Measurements from ENCODE around the gene UBE2L3.
"Not testable (repeated sequence)": the region's sequence is repeated elsewhere in the genome, so short reads cannot be mapped to it uniquely, and the experiment has no call there.

UBE2L3 gene

GRCh38 chr22:21603973-21604372, 36.5 kb downstream of the UBE2L3 start:
- DNase-seq = no peak

GRCh38 chr22:21605887-21606564, 38.5 kb downstream of the UBE2L3 start:
- DNase-seq = no peak

- no peak for DNase-seq
Observed at GRCh38 chr22:21606775-21607174, 39.3 kb downstream of the UBE2L3 start.

- DNase-seq = not testable (repeated sequence)
Observed at GRCh38 chr22:21609556-21610157, 42.1 kb downstream of the UBE2L3 start.

- no peak for DNase-seq
Observed at GRCh38 chr22:21611210-21611977, 43.9 kb downstream of the UBE2L3 start.

- no peak for DNase-seq
Observed at GRCh38 chr22:21612858-21613257, 45.3 kb downstream of the UBE2L3 start.

- DNase-seq = no peak
Observed at GRCh38 chr22:21613553-21614233, 46.2 kb downstream of the UBE2L3 start.

- no peak for DNase-seq
Observed at GRCh38 chr22:21615731-21616130, 48.2 kb downstream of the UBE2L3 start.

- not testable (repeated sequence) for DNase-seq
Observed at GRCh38 chr22:21617337-21617736, 49.8 kb downstream of the UBE2L3 start.

- DNase-seq = no peak
Observed at GRCh38 chr22:21621025-21621424, 53.5 kb downstream of the UBE2L3 start.

GRCh38 chr22:21622011-21622918, 54.8 kb downstream of the UBE2L3 start:
- DNase-seq = no peak

- no peak for DNase-seq
Observed at GRCh38 chr22:21622919-21623647, 55.6 kb downstream of the UBE2L3 start.

GRCh38 chr22:21623648-21623970, 56.1 kb downstream of the UBE2L3 start:
- no peak for DNase-seq

GRCh38 chr22:21624120-21624879, 56.8 kb downstream of the UBE2L3 start:
- no peak for DNase-seq

- DNase-seq = no peak
Observed at GRCh38 chr22:21624880-21625791, 57.6 kb downstream of the UBE2L3 start.

GRCh38 chr22:21626073-21626734, 58.7 kb downstream of the UBE2L3 start:
- DNase-seq = no peak

- DNase-seq = peak; percentile 77
Observed at GRCh38 chr22:21626735-21627469, 59.4 kb downstream of the UBE2L3 start.

Data from NCI-H2171 treated with DMSO at 0.1 percent for 48 hours (cell line).